AG04449 (cell line): ENCODE results near the gene ATP2A3.

Source experiments
- CTCF ChIA-PET: fragments of 350-600 bp; formaldehyde crosslinking; extraction: SDS; loops from one replicate; lab custom pipeline; 2021; ENCODE audit warnings: antibody characterized with exemption; lab: Yijun Ruan, JAX
- POLR2A ChIA-PET: fragments of 400-600, 350-600 bp; formaldehyde crosslinking; extraction: SDS; loops from one replicate; lab custom pipeline; 2020; ENCODE audit warnings: antibody characterized with exemption, inconsistent platforms; lab: Yijun Ruan, JAX
- DNase-seq: peaks from one replicate; pipeline ENCODE4 v3.0.0-alpha.2; 2010; ENCODE audit warnings: low read depth, low spot score
- H3K4me3 ChIP-seq: 2 replicates; pipeline ENCODE4 v1.5.1; 2011; ENCODE audit warnings: low read depth, mild to moderate bottlenecking, control low read depth, low read length
- TF ChIP-seq, protein P1 (sequence below): IDR thresholded peaks from one replicate; pipeline ENCODE4 v1.5.1; 2011; ENCODE audit warnings: mild to moderate bottlenecking, moderate library complexity, low read length, control low read depth, inconsistent platforms; ENCODE audit not compliant: insufficient read depth; ENCODE audit errors: missing control alignments

The ATP2A3 gene

DNA sequence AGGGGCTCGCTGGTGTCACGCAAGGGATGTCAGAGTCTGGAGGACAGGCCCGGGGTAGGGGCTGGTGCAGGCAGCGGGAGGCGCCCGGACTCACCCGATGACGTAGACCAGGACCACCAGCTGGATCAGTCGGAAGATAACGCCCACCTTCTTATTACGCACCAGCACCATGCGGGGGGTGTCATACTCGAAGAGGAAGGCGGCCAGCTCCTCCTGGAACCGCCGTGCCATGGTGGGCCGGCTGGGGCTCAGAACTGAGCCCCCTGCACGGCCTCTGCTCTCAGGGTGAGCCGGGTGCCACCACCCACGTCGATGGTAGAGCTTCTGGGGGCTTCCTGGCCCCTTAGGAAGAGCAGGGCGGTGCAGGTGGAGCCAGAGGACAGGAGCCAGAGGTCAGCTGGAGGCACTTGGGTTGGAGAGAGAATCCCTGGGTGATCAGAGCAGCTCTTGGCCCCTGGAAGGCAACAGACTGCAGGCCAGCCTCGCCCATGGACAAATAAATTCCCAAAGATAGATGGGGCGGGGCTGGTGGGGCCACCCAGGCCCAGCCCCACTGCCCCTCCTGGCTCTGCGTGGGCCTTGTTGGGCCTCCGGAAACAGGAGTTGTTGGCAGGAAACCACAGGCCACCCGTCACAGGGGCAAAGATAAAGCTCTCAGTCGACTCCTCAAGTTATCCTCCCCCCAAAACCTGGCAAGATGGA is 48.1 kb downstream of the ATP2A3 start, which contains the start of gene P2RX1:
Gene P2RX1 (minus strand): TSS at position 471 of the 702 bp plus-strand sequence. CDS start 240 bp downstream, at position 231.
- POLR2A ChIA-PET = no interaction called here
- TF ChIP-seq, protein P1, sequence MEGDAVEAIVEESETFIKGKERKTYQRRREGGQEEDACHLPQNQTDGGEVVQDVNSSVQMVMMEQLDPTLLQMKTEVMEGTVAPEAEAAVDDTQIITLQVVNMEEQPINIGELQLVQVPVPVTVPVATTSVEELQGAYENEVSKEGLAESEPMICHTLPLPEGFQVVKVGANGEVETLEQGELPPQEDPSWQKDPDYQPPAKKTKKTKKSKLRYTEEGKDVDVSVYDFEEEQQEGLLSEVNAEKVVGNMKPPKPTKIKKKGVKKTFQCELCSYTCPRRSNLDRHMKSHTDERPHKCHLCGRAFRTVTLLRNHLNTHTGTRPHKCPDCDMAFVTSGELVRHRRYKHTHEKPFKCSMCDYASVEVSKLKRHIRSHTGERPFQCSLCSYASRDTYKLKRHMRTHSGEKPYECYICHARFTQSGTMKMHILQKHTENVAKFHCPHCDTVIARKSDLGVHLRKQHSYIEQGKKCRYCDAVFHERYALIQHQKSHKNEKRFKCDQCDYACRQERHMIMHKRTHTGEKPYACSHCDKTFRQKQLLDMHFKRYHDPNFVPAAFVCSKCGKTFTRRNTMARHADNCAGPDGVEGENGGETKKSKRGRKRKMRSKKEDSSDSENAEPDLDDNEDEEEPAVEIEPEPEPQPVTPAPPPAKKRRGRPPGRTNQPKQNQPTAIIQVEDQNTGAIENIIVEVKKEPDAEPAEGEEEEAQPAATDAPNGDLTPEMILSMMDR = no peak
- H3K4me3 ChIP-seq = no peak within 1 kb of the TSS
- CTCF ChIA-PET = interaction anchor here (0.7 to 7.6 kb wide), 11 partner anchors 10 to 178 kb away, joined by 3 to 137 read pairs (median 5); no protein-coding TSS in a partner anchor
- DNase-seq = no peak

DNA sequence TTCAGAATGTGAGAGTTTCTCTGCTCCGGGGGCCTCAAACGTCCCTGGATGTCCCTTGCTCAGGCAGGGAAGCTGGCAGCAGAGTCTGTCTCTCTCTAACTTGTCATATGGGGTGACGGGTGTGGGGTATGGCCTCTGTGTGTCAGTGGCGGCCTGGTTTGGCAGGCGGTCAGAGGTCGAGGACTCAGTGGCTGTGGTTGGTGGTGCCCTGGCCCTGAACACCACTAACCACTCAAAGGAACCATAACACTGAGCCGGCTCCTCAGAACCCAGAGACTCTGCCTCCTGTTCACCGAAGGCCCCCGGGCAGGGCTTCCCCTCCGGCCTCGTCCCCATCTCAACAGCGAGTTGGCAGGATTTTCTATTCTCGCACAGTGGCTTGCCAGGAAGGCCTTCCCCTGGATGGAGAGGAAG is 48.6 kb downstream of the ATP2A3 start:
- CTCF ChIA-PET = interaction anchor here (0.9 to 7.6 kb wide), 11 partner anchors 9 to 180 kb away, joined by 3 to 137 read pairs (median 49); partner anchors contain the start of gene CAMKK1
- POLR2A ChIA-PET = no interaction called here
- DNase-seq = no peak

DNA sequence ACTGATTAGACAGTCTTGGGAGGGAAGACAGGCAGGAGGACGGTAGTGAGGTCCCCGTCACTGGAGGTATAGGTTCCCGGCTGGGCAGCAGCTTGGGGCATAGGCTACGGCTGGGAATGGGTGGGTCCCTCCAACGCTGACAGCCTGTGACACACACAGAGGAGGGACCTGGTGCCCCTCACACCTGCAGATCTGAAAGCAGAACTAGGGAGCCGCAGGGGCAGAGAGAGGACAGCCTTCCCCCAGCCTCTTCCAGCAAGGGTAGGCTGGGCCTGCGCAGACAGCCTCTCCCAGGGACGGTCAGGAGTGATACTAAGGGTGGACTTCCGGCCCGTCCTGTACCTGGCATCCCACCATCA is 49.9 kb downstream of the ATP2A3 start:
- no peak overlapping the region for H3K4me3 ChIP-seq

More for the DNA sequence above, 48.6 kb downstream of the ATP2A3 start:
- TF ChIP-seq, protein P1 = no peak
- no peak overlapping the region for H3K4me3 ChIP-seq

DNA sequence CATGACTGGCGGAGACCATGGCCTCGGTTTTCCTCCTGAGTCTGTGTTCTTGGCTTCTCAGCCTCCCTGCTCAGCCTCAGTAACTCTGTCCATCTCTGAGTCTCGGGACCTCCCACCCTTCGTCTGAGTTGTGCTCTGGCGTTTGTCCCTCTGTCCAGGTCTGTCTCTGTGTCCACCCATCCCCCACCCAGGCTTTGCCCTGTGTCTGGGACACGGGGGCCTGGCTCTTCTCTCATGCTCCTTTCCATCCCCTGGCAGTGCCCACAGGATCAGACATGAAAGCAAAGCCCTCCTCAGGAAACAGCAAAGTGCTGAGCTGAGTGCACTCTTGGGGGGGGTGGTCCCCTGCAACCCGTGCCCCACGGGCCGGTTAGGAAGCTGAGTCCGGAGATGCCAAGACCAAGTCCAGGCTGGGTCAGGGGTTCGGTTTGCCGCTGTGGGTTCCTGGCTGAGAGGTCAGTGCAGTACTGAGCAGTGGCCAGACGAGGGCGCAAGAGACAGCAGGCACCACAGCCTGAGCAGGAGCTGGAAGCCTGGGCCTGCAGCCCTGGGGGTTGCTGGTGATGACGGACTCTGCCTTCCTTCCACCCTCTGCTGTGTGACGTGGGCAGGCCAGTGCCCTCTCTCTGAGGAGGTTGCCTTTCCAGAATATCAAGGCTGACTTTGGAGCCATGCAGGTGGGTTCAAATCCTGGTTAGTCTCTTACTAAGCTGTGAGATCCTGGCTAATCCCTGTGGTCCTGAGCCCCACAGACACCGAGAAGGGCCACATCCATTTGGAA is 50.5 kb downstream of the ATP2A3 start:
- ChIA-PET CTCF (interaction anchor here (0.6 to 7.6 kb wide), 61 partner anchors 9 to 503 kb away, joined by 3 to 137 read pairs (median 5); partner anchors contain the start of genes CAMKK1, HASPIN and NCBP3), POLR2A (no interaction called here)
- H3K4me3 ChIP-seq = no peak overlapping the region
- TF ChIP-seq, protein P1 = peak; percentile 99
- DNase-seq = no peak

More for the DNA sequence above, 49.9 kb downstream of the ATP2A3 start:
- ChIA-PET CTCF (interaction anchor here (0.6 to 7.6 kb wide), 55 partner anchors 9 to 502 kb away, joined by 3 to 137 read pairs (median 5); partner anchors contain the start of genes CAMKK1, HASPIN and NCBP3), POLR2A (no interaction called here)
- no peak for DNase-seq
- TF ChIP-seq, protein P1 = no peak

DNA sequence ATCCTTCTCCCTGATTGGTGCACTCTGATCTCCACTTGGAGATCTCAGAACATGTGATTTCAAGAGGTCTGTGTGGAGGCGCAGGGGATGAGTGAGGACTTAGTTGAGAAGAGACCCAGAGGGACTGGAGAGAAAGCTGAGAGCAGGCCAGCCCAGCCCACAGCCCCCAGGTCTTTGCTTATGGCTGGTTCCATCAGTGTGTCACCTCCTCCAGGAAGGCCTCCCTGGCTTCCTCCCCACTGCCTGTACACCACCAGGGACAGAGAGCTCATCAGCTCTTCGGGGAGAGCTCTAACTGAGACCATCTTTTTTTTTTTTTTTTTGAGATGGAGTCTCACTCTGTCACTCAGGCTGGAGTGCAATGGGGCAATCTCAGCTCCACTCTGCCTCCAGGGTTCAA is 51.4 kb downstream of the ATP2A3 start:
- POLR2A ChIA-PET = interaction anchor here (0.6 kb wide), 1 partner anchor 25 kb away, joined by 6 read pairs; no protein-coding TSS in a partner anchor
- CTCF ChIA-PET = interaction anchor here (0.7 to 7.6 kb wide), 26 partner anchors 8 to 177 kb away, joined by 3 to 137 read pairs (median 9); partner anchors contain the start of gene CAMKK1
- H3K4me3 ChIP-seq = no peak overlapping the region
- no peak for DNase-seq
- TF ChIP-seq, protein P1 = no peak
